Neural progenitor cell (in vitro differentiated cells): ENCODE data around the gene PLCL1. TPM values are rescaled to one million over a fixed set of nuclear protein-coding genes. Genes with fewer than 3 reads are reported as not detected.
A peak's percentile ranks its signal among the peaks of the same experiment; 100 is the strongest.

Source experiments
- DNase-seq: peaks from one replicate; pipeline ENCODE4 v3.0.0-alpha.2; 2016; ENCODE audit warnings: low spot score
- H2AFZ ChIP-seq: fragments of 200-600 bp; sonication (generic); replicated peaks from 2 replicates; pipeline ENCODE4 v1.6.1; 2016; ENCODE audit warnings: antibody characterized with exemption
- H3F3A ChIP-seq: fragments of 200-600 bp; sonication (generic); 2 replicates; pipeline ENCODE4 v1.6.1; 2016; ENCODE audit warnings: antibody characterized with exemption, low read depth
- H3K27ac ChIP-seq: fragments of 200-600 bp; sonication (generic); 2 replicates; pipeline ENCODE4 v1.5.1; 2016; ENCODE audit warnings: mild to moderate bottlenecking
- H3K27me3 ChIP-seq: fragments of 200-600 bp; sonication (generic); 2 replicates; pipeline ENCODE4 v1.6.1; 2016; ENCODE audit warnings: mild to moderate bottlenecking, moderate library complexity
- H3K36me3 ChIP-seq: fragments of 200-600 bp; sonication (generic); 2 replicates; pipeline ENCODE4 v1.5.1; 2016
- H3K4me1 ChIP-seq: fragments of 200-600 bp; sonication (generic); 2 replicates; pipeline ENCODE4 v1.6.1; 2016; ENCODE audit warnings: mixed run types
- H3K4me2 ChIP-seq: fragments of 200-600 bp; sonication (generic); 2 replicates; pipeline ENCODE4 v1.6.1; 2016
- H3K4me3 ChIP-seq: fragments of 200-600 bp; sonication (generic); 2 replicates; pipeline ENCODE4 v1.5.1; 2016
- H3K79me2 ChIP-seq: fragments of 200-600 bp; sonication (generic); 2 replicates; pipeline ENCODE4 v1.6.1; 2016; ENCODE audit warnings: low read depth
- H3K9ac ChIP-seq: fragments of 200-600 bp; sonication (generic); 2 replicates; pipeline ENCODE4 v1.6.1; 2016
- H3K9me3 ChIP-seq: fragments of 200-600 bp; sonication (generic); 2 replicates; pipeline ENCODE4 v1.5.1; 2016; ENCODE audit warnings: low read depth
- H4K20me1 ChIP-seq: fragments of 200-600 bp; sonication (generic); 2 replicates; pipeline ENCODE4 v1.6.1; 2016; ENCODE audit warnings: low read depth
- H3K27ac Mint-ChIP-seq: 3 replicates; pipeline ENCODE4 v1.8.0; 2021; ENCODE audit warnings: mixed read lengths
- H3K27me3 Mint-ChIP-seq: 2 replicates; pipeline ENCODE4 v1.8.0; 2022; ENCODE audit warnings: low read depth, mild to moderate bottlenecking, inconsistent platforms, moderate library complexity, mixed read lengths; ENCODE audit not compliant: insufficient read depth
- H3K36me3 Mint-ChIP-seq: 3 replicates; pipeline ENCODE4 v1.8.0; 2021; ENCODE audit warnings: mixed read lengths
- H3K4me1 Mint-ChIP-seq: 3 replicates; pipeline ENCODE4 v1.8.0; 2021; ENCODE audit warnings: mixed read lengths
- H3K4me3 Mint-ChIP-seq: 3 replicates; pipeline ENCODE4 v1.8.0; 2021; ENCODE audit warnings: mild to moderate bottlenecking, moderate library complexity, mixed read lengths
- H3K9me3 Mint-ChIP-seq: 3 replicates; pipeline ENCODE4 v1.8.0; 2020; ENCODE audit warnings: mixed read lengths
- CTCF ChIP-seq: fragments of 200-600 bp; sonication (generic); IDR thresholded peaks from 2 replicates; pipeline ENCODE4 v1.5.1; 2017; ENCODE audit warnings: antibody characterized with exemption, mild to moderate bottlenecking
- EZH2 ChIP-seq: fragments of 200-600 bp; sonication (generic); IDR thresholded peaks from 2 replicates; pipeline ENCODE4 v1.6.1; 2017; ENCODE audit warnings: antibody characterized with exemption, mild to moderate bottlenecking, moderate library complexity
- EZH2phosphoT487 ChIP-seq: fragments of 200-600 bp; sonication (generic); IDR thresholded peaks from 2 replicates; pipeline ENCODE4 v1.6.1; 2017; ENCODE audit warnings: antibody characterized with exemption
- total RNA-seq: library from RNA; depleted of rRNA; stranded (reverse); fragments of >200 nt; gene quantifications from 2 replicates; pipeline ENCODE4 v1.2.3, GENCODE V29; 2015; ENCODE audit warnings: low replicate concordance

PLCL1 gene
- total RNA-seq, 1 donor from 2014 or later, result 0.41 TPM

GRCh38 chr2:198059800-198060199 is 255.4 kb downstream of the PLCL1 start:
- no peak overlapping the region for H3K4me3 Mint-ChIP-seq
- H3K4me1 ChIP-seq, result no peaks in the 10 kb centered on the region
- no peak for DNase-seq
- H3K36me3 ChIP-seq, result no peaks in the 10 kb centered on the region
- no peaks in the 10 kb centered on the region for H3K9me3 Mint-ChIP-seq
- H3K27ac ChIP-seq, result no peak overlapping the region
- no peaks in the 10 kb centered on the region for H3K27me3 Mint-ChIP-seq
- H3K27ac Mint-ChIP-seq, result no peak overlapping the region
- H3K79me2 ChIP-seq, result no peaks in the 10 kb centered on the region
- H3K4me1 Mint-ChIP-seq, result no peaks in the 10 kb centered on the region
- no peaks in the 10 kb centered on the region for H4K20me1 ChIP-seq
- H3F3A ChIP-seq, result no peaks in the 10 kb centered on the region
- TF ChIP-seq EZH2 (no peak), CTCF (no peak)
- H3K36me3 Mint-ChIP-seq, result no peaks in the 10 kb centered on the region
- H3K9ac ChIP-seq, result no peak overlapping the region
- H3K27me3 ChIP-seq, result no peaks in the 10 kb centered on the region
- H3K9me3 ChIP-seq, result no peaks in the 10 kb centered on the region
- no peak overlapping the region for H3K4me3 ChIP-seq
- peak overlapping the region; percentile 35 for H2AFZ ChIP-seq
- H3K4me2 ChIP-seq, result no peak overlapping the region

- H3K36me3 Mint-ChIP-seq, result no peaks in the 10 kb centered on the region
These were observed 255.9 kb downstream of the PLCL1 start for GRCh38 chr2:198060277-198060676.

GRCh38 chr2:198062826-198063225 is 258.4 kb downstream of the PLCL1 start:
- Histone ChIP-seq H3K36me3 (no peaks in the 10 kb centered on the region), H3K4me2 (no peak overlapping the region), H3K27me3 (no peaks in the 10 kb centered on the region), H3F3A (no peaks in the 10 kb centered on the region), H3K9ac (no peak overlapping the region), H3K79me2 (no peaks in the 10 kb centered on the region), H3K27ac (no peak overlapping the region), H3K4me1 (no peaks in the 10 kb centered on the region), H3K4me3 (no peak overlapping the region), H3K9me3 (no peaks in the 10 kb centered on the region), H2AFZ (no peak overlapping the region), H4K20me1 (no peaks in the 10 kb centered on the region)
- H3K9me3 Mint-ChIP-seq, result no peaks in the 10 kb centered on the region
- TF ChIP-seq EZH2 (no peak), CTCF (no peak), EZH2phosphoT487 (no peak)
- DNase-seq, result no peak
- peaks cover 2% of the 10 kb centered on the region for H3K27me3 Mint-ChIP-seq
- H3K27ac Mint-ChIP-seq, result no peak overlapping the region
- no peaks in the 10 kb centered on the region for H3K36me3 Mint-ChIP-seq
- no peak overlapping the region for H3K4me3 Mint-ChIP-seq
- no peaks in the 10 kb centered on the region for H3K4me1 Mint-ChIP-seq

More at GRCh38 chr2:198060277-198060676, 255.9 kb downstream of the PLCL1 start:
- H3K4me1 ChIP-seq, result no peaks in the 10 kb centered on the region
- Mint-ChIP-seq H3K9me3 (no peaks in the 10 kb centered on the region), H3K4me3 (no peak overlapping the region), H3K4me1 (no peaks in the 10 kb centered on the region), H3K27ac (no peak overlapping the region), H3K27me3 (no peaks in the 10 kb centered on the region)
- no peaks in the 10 kb centered on the region for H3F3A ChIP-seq
- no peak overlapping the region for H3K9ac ChIP-seq
- no peak overlapping the region for H3K4me3 ChIP-seq
- no peaks in the 10 kb centered on the region for H3K9me3 ChIP-seq
- no peak for DNase-seq
- H2AFZ ChIP-seq, result no peak overlapping the region
- no peaks in the 10 kb centered on the region for H3K27me3 ChIP-seq
- no peak overlapping the region for H3K27ac ChIP-seq
- H4K20me1 ChIP-seq, result no peaks in the 10 kb centered on the region
- no peaks in the 10 kb centered on the region for H3K79me2 ChIP-seq
- no peak overlapping the region for H3K4me2 ChIP-seq
- TF ChIP-seq CTCF (no peak), EZH2 (no peak), EZH2phosphoT487 (no peak)
- H3K36me3 ChIP-seq, result no peaks in the 10 kb centered on the region

GRCh38 chr2:198063242-198063641 is 258.8 kb downstream of the PLCL1 start:
- no peaks in the 10 kb centered on the region for H3K4me1 ChIP-seq
- H3K79me2 ChIP-seq, result no peaks in the 10 kb centered on the region
- H3K4me3 ChIP-seq, result no peak overlapping the region
- DNase-seq, result no peak
- H3K9me3 ChIP-seq, result no peaks in the 10 kb centered on the region
- no peak overlapping the region for H3K9ac ChIP-seq
- no peak overlapping the region for H3K27ac Mint-ChIP-seq
- no peaks in the 10 kb centered on the region for H3K36me3 ChIP-seq
- H3K4me3 Mint-ChIP-seq, result no peak overlapping the region
- H3K9me3 Mint-ChIP-seq, result no peaks in the 10 kb centered on the region
- H3K36me3 Mint-ChIP-seq, result no peaks in the 10 kb centered on the region
- no peaks in the 10 kb centered on the region for H4K20me1 ChIP-seq
- H3K27me3 Mint-ChIP-seq, result peaks cover 2% of the 10 kb centered on the region
- H3K4me1 Mint-ChIP-seq, result no peaks in the 10 kb centered on the region
- TF ChIP-seq CTCF (no peak), EZH2 (no peak), EZH2phosphoT487 (no peak)
- no peaks in the 10 kb centered on the region for H3K27me3 ChIP-seq
- no peaks in the 10 kb centered on the region for H3F3A ChIP-seq
- no peak overlapping the region for H3K4me2 ChIP-seq
- no peak overlapping the region for H2AFZ ChIP-seq
- H3K27ac ChIP-seq, result no peak overlapping the region
